CD4-positive, alpha-beta T cell treated with Interleukin-2 at 100 ng/mL for 4 hours (primary cell): ENCODE results near the gene HS6ST3.
"Not testable (repeated sequence)": the region's sequence is repeated elsewhere in the genome, so short reads cannot be mapped to it uniquely, and the experiment has no call there.

Experiments used
- DNase-seq: peaks from one replicate; pipeline ENCODE4 v3.0.0-alpha.2; 2020; ENCODE audit warnings: low spot score

HS6ST3 gene

GRCh38 chr13:96091164-96092117 lies 1.5 kb downstream of the HS6ST3 start:
- no peak for DNase-seq

GRCh38 chr13:96093296-96094006 lies 3.5 kb downstream of the HS6ST3 start:
- DNase-seq: no peak

- no peak for DNase-seq
Observed at GRCh38 chr13:96100457-96101220, 10.7 kb downstream of the HS6ST3 start.

- DNase-seq: no peak
Observed at GRCh38 chr13:96104516-96104915, 14.6 kb downstream of the HS6ST3 start.

- DNase-seq: not testable (repeated sequence)
Observed at GRCh38 chr13:96108072-96108471, 18.2 kb downstream of the HS6ST3 start.

- no peak for DNase-seq
Observed at GRCh38 chr13:96109125-96109524, 19.2 kb downstream of the HS6ST3 start.

GRCh38 chr13:96112936-96113335 lies 23.0 kb downstream of the HS6ST3 start:
- no peak for DNase-seq

- DNase-seq: not testable (repeated sequence)
Observed at GRCh38 chr13:96115368-96115767, 25.5 kb downstream of the HS6ST3 start.

- DNase-seq: no peak
Observed at GRCh38 chr13:96119921-96120320, 30.0 kb downstream of the HS6ST3 start.

GRCh38 chr13:96130818-96131340 lies 41.0 kb downstream of the HS6ST3 start:
- no peak for DNase-seq

- no peak for DNase-seq
Observed at GRCh38 chr13:96141032-96141431, 51.1 kb downstream of the HS6ST3 start.

- no peak for DNase-seq
Observed at GRCh38 chr13:96159725-96160124, 69.8 kb downstream of the HS6ST3 start.

- no peak for DNase-seq
Observed at GRCh38 chr13:96161141-96161540, 71.2 kb downstream of the HS6ST3 start.

GRCh38 chr13:96165840-96166239 lies 75.9 kb downstream of the HS6ST3 start:
- DNase-seq: no peak

GRCh38 chr13:96172066-96172465 lies 82.2 kb downstream of the HS6ST3 start:
- no peak for DNase-seq

GRCh38 chr13:96178759-96179158 lies 88.9 kb downstream of the HS6ST3 start:
- no peak for DNase-seq

GRCh38 chr13:96179309-96179708 lies 89.4 kb downstream of the HS6ST3 start:
- DNase-seq: no peak

- DNase-seq: no peak
Observed at GRCh38 chr13:96181911-96182310, 92.0 kb downstream of the HS6ST3 start.

GRCh38 chr13:96185818-96186217 lies 95.9 kb downstream of the HS6ST3 start:
- no peak for DNase-seq

- DNase-seq: no peak
Observed at GRCh38 chr13:96191367-96191766, 101.5 kb downstream of the HS6ST3 start.

GRCh38 chr13:96193728-96194310 lies 103.9 kb downstream of the HS6ST3 start:
- DNase-seq: no peak

- no peak for DNase-seq
Observed at GRCh38 chr13:96198038-96198437, 108.1 kb downstream of the HS6ST3 start.
